ENCODE measurements around the gene RBM33.

Gene RBM33

DNA sequence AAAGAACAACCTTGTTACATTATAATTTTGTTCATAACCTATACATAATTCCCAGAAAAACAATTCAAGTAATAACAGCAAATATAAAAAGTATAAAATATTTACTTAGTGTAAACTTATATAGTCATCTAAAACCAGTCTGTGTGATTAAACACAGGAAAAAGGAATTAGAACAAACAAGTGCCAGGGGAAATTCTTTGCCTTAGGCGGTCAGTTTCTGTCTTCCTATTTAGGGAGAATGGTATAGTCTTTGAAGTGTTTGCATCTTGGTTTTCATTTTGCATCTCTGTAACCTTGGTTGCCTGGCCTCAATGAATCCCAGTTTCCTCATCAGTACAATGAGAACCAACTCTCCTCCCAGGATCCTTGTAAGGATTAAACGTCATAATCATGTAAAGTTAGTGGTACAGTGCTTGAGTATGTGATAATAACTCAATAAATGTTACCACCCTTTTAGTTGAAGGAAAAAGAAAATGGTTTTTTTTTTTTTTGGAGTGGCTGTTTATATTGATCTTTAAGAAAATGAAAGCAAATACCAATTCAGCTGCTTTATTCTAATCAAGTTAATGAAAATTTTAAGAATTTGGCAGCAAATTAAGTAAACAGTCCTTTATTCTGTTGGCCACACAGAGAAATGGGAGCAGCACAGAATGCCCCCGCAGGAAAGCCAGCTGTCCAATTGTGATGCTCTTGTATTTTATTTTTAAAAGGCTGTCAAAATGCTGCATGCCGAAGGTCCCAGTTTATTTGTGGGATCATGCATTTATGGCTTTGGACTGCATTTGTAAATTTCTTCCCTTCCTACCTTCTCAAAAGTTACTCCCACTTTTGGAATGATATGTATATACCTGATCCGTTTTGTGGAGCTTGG is 106.0 kb downstream of the RBM33 start:
- no peak for DNase-seq

DNA sequence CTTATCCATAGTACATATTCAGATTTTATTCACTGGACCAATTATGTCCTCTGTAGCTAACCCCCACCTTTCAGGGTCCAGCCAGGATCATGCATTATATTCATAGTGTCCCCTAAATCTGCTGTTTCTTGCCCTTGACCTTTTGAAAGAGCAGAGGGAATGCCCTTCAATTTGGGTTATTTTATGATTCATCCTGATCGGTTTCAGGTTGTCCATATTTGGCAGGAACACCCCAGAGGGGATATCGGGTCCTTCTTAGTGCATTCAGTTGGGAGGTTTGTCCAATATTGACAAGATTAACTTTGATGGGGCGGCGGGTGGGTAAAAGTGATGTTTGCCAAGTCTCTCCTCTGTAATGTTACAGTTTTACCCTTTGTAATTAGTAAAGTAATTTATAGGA is 106.9 kb downstream of the RBM33 start:
- DNase-seq = no peak

DNA sequence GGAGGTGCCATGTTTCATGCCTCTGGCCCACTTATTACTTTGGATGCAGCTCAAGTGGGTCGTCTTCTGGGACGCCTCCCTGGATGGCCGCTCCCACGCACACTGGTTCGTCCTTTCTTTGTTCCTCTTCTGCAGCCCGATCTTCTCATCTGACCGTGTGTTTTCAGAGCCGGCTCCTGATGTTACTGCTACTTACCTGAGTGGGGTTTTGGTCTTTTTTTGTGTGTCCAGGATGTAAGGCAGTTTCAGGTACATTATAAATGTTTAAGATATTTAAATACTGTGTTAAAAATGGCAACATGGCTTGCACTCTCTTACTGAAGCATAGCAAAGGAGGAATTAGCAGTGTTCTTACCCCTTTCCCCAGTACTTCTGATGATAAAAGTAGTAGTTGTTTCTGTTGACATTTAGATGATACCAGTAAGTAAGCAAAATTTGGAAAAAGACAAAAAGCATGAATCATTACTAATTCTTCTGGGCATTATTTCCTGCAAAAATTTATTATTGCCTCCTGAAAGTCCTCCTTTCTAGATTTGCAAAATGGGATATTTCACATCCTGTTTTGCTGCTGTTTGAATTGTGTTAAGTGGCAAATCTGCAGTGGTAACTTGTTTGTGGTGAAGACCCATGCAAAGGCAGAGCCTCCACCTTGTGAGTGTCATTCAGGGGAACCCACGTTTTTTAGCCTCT is 108.4 kb downstream of the RBM33 start:
- DNase-seq = no peak

DNA sequence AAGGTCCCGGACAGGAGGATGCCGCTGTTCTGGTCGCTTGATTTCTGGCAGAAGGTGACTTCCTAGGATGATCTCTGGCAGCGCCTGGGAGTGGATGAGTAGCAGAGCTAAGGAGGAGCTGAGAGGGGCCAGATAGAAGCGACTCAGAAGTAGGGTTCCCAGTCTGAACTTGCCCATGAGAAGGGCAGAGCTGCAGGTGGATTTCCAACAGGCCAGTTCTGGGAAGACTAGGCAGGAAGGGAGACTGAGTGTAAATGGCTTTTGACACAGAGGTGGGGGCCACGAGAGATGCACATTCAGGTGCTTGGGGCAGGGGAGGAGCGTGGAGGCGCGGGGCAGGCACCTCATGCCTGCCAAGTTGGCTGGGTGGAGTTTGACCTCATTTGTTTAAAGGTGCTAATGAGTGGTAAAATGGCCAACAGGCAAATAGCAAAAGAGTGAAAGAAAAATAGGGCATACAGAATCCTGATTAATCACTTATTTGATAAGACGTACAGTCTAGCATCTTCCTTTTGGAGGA is 109.0 kb downstream of the RBM33 start:
- DNase-seq = no peak

DNA sequence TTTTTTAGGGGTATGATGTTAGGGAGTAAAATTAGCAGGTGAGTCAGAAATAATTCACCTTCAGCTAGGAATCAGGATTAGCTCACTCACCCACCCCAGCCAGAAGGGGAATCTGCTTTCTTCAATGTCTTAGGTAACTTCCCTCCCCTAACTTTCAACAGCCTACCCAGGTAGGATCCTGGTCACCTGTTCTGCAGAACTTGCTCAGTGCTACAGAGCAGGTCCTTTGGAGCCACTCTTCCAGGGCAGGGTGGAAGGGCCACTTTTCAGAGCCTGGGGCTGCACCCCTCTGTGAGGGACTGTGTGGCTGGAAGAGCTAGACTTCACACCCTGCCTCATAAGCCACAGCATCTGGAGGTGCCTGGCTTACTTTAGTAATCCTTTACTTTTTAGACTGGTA is 109.7 kb downstream of the RBM33 start:
- DNase-seq = no peak

DNA sequence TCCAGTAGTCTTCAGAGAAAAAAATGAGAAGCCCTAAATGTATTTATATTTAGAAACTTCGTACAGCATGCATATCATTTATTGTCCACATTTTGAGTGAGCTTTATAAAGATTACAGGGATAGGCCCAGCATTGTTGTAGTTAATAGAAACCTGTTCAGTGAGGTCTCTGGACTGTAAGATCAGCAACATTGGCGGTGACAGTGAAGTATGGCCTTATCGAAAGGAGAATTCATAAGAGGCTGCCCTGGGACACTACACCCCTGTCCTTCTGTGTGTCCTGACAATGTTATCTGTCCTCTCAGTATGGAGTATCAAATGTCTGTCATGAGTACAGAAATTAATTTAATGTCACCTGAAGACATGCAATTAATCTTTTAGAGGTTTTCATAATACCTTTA is 110.6 kb downstream of the RBM33 start:
- DNase-seq = no peak

DNA sequence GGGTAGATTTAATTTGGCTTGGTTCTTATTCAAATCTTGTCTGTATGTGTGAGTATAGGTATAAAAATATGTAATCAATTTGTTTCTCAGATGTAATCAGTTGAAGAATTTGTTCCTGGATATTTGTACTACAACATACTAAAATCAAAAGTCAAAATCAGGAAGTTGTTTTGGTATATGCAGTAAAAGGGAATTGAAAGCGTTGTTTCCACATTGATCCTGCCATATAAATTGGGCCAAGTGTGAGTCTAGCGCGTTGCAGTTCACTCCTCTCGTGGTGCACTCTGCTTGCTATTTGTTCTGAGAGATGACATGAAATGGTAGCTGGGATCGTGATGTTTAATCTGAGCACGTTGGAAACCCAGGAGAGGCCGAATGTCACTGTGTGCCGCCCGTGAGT is 111.9 kb downstream of the RBM33 start:
- DNase-seq = no peak

DNA sequence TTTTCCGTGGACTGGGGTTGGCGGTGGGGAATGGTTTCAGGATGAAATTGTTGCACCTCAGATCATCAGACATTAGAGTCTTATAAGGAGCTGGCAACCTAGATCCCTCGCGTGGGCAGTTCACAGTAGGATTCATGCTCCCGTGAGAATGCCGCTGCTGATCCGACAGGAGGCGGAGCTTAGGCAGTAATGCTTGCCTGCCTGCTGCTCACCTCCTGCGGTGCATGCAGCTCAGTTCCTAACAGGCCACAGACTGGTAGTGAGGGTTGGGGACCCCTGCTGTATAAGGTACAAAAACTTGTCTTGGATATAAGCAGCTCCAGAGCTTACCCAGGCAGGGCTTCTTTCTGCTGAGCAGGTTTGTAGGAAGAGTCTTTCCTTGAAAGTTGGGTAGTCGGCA is 113.9 kb downstream of the RBM33 start:
- no peak for DNase-seq

DNA sequence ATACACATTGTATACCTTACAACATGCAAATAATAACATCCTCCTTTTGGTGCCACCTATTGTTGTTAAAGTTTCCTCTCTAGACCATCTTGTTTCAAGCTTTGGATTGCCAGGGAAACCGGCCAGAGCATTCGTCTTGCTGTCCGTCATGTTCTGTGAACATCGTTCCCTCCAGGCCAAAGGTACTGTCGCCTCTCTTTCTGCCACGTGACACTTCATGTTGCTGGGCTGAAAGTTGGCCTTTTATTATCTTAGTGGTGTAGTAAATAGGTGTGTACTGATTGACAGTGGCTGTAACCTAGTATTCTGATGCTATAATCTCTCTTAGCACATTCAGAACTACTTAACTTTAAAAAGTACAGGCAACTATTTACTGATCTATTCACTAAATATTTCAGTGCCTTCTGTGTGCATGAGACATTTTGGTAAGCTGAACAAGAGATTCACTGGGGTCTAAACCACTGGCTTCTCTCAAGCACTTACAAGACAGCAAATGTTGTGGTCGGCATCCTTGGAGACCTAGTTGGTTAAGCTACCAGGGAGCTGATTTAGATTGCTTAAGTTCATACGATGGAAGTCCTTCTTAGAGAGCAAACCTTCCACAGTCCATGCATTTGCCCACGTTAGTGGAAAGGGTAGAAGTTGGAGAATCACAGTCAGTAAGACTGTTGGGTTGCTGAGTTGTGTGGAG is 115.4 kb downstream of the RBM33 start:
- no peak for DNase-seq

DNA sequence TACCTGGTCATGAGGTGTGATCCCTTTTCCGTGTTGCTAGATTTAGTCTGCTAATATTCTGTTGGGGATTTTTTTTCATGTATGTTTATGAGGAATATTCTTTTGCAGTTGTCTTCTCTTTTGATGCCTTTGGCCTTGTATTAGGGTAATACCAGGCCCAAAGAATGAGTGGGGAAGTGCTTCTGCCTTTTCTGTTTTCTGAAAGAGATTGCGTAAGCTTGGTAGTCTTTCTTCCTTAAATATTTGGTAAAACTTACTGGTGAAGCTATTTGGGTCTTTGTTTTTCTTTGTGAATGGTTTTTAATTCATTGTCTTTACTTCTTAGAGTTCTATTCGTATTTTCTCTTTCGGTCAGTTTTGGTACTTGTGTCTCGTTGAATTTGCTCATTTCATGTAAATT is 116.7 kb downstream of the RBM33 start:
- no peak for DNase-seq

DNA sequence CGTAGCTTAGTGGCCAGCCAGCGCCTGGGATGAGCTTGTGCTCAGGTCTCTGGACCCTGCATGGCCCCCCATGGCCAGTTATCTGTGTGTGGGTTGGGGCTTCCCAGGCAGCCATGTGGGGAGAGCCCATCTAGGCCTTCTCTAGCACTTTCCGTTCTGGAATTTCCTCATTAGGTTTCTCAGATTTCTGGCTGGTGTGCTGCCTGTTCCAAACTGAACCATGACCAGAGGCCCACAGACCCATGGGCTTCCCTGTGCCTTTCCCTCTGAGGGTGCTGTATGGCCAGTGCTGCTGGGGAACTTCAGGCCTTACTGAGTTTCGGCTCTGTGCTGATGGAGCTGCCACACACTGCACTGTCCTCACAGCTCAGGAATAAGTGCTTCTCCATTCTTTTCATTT is 117.6 kb downstream of the RBM33 start:
- no peak for DNase-seq

DNA sequence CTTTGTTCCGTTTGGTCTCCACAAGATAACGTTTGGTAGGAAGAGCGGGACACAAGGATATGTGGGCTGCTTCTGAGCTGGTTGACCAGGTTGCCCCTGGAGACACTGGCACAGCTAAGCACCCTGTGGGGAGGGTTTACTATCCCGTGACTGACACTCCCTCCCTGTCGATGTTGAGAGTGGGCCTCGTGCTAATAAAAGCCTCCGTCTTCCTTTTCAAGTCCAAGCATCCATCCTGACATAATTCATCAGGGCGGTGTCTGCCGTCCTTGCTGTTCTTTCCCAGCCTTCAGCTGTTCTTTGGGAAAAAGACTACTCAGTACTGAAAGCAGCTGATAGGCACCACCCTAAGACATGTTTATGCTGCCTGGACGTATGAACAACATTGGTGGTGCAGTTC is 118.2 kb downstream of the RBM33 start:
- no peak for DNase-seq

DNA sequence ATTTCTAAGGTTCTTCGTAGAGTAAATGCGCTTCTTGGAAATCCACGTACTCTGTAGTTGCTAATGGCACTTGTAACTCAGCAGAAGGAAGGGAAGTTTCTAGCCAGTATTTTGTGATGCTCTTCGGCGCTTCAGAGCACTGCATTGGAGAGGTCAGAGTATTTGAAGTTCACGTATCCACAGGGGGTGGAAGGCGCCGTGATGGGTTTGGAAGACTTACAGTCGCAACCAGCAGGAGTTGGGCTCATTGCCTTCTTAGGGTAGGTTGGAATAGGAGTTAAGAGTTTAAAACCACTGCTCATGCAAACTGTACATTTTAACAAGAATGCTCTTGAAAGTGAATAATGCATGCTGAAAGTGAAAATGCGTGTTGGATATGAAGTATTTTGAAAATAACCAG is 118.7 kb downstream of the RBM33 start:
- no peak for DNase-seq

DNA sequence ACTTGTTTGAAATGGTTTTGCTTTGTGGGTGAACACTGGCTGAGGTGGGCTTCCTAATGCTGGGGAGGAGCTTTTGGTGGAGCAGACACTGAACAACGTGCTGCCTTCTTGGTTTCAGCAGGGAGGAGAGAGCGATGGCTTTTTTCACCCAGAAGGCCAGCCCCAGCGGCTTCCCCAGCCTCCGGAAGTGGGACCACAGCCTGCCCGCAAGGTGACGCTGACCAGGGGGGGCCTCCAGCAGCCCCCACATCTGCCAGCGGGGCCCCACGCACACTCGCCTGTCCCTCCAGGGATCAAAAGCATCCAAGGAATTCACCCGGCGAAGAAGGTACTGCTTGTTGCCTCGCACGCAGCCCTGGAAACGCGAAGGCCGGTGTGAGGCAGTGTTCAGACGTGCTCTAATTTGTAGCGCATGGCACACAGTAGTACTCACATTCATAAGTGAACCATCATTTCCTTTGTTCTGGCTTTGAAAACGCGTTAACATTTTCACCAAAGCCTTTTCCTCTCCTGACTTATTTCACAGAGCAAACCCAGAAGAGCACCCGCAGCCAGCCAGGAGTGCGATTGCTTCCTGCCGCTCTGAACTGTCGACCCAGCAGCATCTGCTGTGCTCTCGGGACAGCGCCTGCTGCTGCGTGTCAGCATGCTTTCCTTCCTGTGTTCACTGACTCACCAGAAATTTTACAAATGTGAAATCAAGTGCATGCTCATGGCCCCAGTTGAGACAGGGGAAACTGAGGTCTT is 119.4 kb downstream of the RBM33 start:
- DNase-seq = no peak

DNA sequence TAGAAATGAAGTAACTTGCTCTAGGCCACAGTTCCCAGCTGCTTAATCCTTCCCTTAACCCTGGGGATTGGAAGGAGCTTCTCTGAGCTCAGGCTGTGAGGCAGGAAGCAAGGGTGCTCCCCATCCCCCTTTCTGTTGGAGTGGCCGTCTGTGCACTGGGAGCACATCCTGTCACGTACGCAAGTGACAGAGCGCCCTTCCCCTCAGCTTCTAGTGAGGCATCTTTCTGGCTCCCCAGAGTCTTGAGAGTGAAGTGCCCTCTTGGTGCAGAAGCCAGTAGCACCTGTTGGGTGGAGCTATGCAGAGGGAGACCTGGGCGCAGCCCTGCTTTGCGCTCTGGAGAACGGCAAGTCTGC is 120.0 kb downstream of the RBM33 start:
- no peak for DNase-seq

DNA sequence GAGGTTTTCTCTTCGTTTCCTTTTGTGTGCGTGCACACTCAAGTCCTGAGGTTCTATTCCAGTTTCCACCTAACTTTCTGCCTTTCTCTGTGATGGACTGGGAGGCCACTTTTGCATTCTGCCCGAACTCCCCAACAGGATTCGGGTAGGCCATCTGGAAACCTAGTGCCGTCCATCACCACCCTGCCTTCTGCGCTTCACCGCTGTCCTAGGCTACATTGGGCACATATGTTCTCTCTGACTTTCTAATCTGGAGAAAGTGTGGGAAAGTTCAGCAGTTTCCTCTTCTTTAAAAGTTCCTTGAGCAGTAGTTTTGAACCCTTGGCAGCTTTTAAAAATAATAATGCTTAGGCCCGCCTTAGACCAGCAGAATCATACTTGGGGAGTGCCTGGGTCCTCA is 121.0 kb downstream of the RBM33 start:
- DNase-seq = no peak

DNA sequence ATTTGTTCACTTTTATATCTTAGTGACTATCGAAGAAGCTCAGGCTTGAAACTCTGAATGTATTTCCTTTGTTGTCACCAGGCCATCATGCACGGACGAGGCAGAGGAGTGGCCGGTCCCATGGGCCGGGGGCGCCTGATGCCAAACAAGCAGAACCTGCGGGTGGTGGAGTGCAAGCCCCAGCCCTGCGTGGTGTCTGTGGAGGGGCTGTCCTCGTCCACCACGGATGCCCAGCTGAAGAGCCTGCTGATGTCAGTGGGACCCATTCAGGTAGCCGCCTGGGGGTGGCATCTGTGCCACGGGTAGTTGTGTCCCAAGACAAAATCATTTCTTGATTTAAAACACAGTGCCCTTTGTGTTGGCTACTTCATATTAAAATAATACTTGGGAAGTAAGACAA is 121.9 kb downstream of the RBM33 start:
- DNase-seq = no peak

DNA sequence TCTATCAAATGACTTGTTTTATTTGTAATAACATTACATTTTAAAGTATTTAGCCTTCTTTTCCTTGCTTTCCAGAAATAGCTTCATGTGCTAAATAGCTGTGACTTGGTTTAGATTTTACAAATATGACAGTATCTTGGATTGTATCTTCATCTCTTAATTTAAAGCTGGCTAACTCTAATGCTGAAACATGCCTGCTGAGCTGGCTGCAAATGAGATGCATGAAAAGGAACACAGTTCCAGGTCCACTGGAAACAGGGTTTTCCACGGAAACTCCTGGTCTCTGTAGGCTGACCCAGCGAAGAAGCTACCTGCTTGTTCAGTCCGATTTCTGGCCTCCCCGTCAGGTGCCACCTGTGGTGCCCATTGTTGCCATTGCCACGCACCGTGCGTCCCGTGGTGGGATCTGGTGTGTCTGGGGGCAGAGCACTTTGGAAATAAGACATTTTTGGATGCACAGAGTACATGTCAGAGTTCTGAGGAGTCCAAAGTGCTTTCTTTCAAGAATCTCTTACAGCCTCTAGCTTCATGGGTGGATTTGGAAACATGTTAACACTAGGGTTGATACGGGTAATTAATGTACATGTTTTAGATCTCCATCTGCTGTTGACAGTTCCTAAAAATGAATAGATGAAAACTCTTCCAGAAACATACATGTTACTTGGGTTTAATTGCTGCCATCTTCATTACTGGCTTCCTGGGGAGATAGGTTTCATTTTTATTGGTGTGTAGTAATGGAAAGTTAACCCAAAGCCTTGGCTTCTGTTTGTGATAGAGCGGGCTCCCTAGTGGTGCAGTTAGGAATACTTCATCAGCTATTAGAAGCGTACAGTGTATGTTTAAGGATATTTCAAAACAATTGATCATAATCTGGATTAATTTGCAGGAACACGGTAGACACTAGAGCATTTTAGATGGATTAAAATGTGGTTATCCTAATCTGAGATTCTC is 122.8 kb downstream of the RBM33 start:
- no peak for DNase-seq

DNA sequence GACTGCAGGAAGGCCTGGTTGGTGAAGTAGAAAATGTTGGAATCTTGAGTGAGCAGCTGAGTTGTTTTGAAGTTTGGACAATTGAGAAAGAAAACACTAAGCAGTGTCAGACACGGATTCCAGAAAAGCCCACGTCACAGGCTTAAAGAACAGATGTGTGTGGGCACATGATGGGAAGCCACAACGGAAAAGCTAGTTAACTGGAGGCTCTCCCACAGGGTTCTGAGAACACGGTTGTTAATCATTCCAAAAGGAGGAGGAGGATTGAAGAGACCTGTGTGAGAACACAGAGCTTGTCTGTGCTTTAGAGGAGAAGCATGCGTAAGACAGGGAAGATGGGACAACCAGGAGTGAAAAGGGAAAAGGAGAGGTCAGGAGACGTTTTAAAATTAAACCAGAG is 125.2 kb downstream of the RBM33 start:
- no peak for DNase-seq

DNA sequence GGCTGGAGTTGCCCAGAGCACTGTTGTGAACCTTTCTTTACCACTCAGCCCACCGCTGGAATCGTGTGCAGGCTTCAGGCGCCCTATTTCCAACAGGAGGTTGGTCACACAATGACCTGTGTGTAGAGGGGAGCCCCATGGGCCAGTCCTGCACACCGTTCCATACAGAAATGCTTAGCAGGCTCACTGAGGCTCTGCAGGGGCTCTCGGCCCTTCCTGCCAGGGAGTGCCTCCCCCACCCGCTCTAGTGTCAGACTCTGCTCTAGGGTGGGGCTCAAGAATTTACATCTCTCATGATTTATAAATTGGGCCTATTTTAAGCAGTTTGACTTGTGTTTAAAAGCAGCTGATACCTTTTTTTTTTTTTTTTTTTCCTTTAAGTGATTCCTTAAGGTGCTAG is 125.8 kb downstream of the RBM33 start:
- no peak for DNase-seq

DNA sequence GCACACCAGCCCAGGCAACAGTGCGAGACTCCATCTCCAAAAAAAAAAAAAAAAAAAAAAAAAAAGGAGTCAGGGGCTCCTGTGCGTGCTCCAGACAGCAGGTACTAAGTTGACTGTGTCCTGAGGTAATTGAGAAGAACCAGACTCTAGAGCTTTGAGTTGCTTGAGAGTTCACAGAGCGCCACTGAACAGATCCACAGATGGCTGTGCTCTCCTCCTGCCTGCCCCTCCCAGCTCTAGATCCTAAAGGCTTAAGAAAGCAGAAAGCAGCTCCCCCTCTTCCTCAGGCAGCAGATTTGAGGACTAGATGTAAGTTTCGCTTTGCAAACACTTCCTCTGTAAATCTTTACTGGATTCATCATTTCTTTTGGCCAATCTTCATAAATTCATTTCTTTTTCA is 129.1 kb downstream of the RBM33 start:
- no peak for DNase-seq

DNA sequence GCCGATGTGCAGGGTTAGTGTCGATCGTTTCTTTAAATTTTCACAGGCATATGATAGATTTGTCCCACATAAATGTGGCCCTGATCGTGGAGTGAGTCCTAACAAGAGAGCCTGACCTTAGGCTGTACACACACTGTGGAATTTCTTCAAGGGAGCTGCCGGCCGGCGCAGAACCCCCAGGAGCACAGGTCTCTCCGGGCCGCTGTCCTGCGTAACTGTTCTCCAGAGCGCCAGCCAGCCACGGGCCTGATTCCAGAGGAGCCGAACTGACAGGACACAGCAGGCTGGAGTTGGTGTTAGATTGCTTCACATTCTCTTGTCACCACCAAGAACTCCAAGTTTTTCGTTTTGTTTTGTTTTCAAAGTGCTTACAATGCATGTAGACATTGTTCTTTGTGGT is 130.5 kb downstream of the RBM33 start:
- DNase-seq = no peak
